GF-D8 (cell line): ENCODE data around the gene TMEM87B.
"Not testable (repeated sequence)": the region's sequence is repeated elsewhere in the genome, so short reads cannot be mapped to it uniquely, and the experiment has no call there.

Experiments
- DNase-seq: peaks from one replicate; lab custom pipeline; 2025; lab: John Stamatoyannopoulos, UW

The TMEM87B gene

DNA sequence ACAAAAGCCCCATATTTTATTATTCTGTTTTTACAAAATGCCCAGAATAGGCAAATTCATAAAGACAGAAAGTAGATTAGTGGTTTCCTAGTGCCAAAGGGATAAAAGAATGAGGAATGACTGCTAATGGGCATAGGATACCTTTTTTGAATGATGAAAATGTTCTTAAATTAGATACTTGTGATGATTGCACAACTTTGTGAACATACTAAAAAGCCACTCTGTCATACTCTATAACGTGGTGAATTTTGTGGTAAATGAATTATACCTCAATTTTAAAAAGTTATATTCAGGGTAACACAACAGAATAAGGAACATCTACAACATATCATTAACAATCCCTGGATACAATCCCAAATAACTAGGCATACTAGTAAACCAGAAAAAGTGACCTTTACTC lies 74.0 kb downstream of the TMEM87B start:
- no peak for DNase-seq

GRCh38 chr2:112133344-112133743 lies 78.3 kb downstream of the TMEM87B start:
- no peak for DNase-seq

DNA sequence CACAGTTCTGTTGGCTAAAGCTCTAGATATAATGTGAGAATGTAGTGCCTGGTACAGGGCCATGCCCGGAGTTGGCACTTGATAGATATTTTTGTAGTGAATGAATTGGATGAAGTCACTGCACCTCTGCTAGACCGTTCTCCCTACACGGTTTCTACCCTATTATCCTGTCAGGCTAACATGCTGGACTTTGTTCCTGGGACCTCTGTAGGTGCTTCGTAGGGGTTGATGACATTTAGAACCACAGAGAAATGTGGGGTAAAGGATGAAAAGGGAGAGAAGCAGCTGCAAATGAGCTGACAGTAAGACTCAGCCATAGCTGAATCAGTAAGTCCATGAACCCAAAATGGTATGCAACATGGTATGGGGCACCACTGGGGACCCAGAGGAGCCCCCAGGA lies 79.1 kb downstream of the TMEM87B start:
- DNase-seq: no peak

GRCh38 chr2:112136096-112136495 lies 81.0 kb downstream of the TMEM87B start:
- no peak for DNase-seq

DNA sequence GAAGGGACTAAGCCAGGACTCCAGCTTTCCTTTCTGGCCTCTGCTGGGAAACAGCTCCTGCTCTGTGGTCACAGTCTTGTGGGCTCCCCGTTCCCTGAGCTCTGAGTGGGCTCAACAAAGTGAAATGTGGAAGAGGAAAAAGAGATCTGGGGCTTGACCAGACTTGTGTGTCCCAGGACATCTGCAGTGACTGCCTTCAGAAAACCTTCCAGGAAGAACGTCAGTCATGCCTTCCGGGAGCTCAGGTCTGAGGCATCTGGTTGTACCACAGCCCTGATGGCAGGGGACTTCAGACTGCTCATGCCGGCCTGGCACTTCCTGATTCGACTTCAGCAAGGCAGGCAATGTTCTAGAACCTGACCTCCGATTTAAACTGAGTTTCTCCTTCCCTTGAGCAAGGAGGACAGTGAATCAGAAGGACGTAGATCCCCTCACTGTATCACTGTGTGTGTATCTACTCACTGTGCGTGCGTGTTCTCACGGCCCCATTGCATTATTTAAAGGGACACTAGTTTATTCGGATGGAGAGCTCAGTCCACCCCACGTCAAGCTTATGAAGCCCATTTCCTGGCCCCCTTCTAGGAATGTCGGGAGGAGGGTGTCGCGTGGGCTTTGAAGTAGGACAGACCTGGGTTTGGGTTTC lies 82.6 kb downstream of the TMEM87B start:
- DNase-seq: no peak

DNA sequence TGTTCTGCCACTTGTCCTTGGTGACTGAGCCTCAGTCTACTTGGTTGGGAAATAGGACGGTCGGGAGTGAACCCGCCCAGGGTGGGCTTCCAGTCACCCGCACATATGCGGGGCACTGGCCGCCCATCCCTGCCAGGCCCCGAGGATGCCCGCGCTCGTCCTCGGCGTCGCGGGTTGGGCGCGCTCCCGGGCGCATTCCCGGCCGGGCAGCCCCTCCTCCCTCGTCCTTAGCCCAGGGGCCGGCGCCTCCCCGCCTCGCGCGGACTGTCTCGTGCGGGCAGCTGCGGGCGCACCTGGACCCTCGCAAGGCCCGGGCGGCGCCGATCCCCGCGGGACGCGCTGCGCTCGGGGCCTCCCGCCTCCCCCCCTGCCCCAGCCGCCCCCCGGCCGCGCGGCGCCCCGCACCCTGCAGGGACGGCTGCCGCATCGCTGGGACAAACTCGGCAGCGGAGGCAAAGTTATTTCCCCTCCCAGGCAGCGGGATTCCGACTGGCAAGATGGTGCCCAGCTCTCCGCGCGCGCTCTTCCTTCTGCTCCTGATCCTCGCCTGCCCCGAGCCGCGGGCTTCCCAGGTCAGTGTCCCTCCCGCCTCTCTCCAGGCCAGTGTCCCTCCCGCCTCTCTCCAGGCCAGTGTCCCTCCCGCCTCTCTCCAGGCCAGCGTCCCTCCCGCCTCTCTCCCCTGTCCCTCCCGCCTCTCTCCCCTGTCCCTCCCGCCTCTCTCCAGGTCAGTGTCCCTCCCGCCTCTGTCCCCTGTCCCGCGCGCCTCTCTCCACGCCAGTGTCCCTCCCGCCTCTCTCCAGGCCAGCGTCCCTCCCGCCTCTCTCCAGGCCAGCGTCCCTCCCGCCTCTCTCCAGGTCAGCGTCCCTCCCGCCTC lies 83.3 kb downstream of the TMEM87B start, which contains the start of gene FBLN7:
Gene FBLN7, plus strand, starts transcription at position 227 of the 874 bp plus-strand sequence. Its CDS starts 271 bp downstream, at position 498.
- DNase-seq: no peak

DNA sequence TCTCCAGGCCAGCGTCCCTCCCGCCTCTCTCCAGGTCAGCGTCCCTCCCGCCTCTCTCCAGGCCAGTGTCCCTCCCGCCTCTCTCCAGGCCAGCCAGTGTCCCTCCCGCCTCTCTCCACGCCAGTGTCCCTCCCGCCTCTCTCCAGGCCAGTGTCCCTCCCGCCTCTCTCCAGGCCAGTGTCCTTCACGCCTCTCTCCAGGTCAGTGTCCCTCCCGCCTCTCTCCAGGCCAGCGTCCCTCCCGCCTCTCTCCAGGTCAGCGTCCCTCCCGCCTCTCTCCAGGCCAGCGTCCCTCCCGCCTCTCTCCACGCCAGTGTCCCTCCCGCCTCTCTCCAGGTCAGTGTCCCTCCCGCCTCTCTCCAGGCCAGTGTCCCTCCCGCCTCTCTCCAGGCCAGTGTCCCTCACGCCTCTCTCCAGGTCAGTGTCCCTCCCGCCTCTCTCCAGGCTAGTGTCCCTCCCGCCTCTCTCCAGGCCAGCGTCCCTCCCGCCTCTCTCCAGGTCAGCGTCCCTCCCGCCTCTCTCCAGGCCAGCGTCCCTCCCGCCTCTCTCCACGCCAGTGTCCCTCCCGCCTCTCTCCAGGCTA lies 84.1 kb downstream of the TMEM87B start:
- not testable (repeated sequence) for DNase-seq

GRCh38 chr2:112139661-112140204 lies 84.7 kb downstream of the TMEM87B start:
- DNase-seq: not testable (repeated sequence)

DNA sequence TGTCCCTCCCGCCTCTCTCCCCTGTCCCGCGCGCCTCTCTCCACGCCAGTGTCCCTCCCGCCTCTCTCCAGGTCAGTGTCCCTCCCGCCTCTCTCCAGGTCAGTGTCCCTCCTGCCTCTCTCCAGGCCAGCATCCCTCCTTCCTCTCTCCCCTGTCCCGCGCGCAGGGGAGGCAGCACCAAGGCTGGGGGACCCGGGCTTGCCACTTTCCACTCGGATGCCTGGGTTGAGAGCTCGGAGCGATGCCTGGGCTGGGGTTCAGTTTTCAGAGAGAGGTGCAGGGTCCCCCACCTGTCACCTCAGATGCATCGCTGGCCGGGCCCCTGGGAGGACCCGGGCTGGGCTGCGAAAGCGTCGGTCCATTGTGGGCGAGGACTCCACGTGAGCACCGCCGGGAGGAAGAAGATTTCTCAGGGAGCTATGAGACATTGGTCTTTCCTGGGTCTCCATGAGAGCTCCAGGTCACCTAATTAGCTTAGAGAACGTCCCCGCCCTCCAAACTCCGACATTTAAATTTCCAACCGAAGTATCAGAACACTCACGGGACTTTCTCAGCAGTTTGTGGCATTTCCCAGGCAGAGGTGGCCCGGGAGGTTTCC lies 85.2 kb downstream of the TMEM87B start:
- no peak for DNase-seq

GRCh38 chr2:112140899-112141625 lies 86.0 kb downstream of the TMEM87B start:
- no peak for DNase-seq

DNA sequence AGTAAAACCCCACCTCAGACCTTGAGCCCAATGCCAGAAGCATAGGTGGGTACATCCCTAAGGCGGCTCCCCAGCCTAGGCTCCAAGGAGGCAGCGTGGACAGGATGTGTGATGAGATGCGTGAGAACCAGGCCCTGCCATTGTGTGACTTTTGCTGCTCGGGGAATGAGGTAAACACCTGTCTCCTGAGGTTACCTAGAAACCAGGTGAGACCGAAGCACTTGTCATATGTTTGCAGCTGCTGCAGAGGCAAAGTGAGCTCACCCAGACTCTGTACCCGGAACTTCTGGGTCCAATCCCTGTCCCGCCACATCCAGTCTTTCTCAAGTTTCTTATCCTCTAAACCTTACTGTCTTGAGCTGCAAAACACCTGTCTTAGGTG lies 86.5 kb downstream of the TMEM87B start:
- DNase-seq: no peak

DNA sequence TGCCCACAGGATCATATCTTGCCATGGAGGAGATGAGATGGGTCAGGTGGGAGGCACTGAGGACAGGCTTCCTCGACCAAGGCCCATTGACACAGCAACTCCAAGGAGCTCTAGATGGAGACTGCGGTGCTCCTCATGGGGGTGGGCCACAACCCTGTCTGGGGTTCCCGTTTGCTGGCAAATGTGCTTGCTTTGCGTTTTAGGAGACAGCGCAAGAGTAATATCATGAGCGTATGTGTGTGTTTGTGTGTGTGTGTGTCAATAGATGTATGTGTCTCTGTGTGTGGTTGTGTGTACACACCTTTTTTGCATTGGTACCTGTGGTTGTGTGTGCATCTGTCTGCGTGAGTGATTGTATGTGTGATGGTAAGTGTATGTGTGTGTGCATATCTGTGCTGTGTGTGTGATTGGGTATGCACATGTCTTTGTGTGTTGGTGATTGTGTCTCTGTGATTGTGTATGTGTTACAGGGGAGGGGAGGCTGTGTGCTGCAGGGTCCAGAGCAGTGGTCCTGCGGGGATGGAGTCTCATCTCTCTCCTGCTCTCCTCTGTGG lies 87.5 kb downstream of the TMEM87B start:
- DNase-seq: no peak

GRCh38 chr2:112143150-112143549 lies 88.1 kb downstream of the TMEM87B start:
- DNase-seq: no peak

DNA sequence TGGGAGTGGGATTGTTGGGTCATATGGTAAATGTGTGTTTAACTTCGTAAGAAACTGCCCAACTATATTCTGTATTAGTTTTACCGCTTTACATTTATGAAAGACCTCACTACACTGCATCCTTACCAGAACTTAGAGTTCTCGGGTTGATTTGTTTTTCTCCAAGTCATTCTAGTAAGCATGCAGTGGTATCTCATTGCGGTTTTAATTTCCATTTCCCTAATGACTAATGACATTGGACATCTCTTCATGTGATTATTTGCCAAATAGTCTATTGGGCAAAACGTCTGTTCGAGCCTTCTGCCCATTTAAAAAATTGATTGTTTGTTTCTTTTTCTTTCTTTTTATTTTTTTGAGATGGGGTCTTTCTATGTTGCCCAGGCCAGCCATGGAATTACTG lies 89.9 kb downstream of the TMEM87B start:
- DNase-seq: no peak

GRCh38 chr2:112147382-112148168 lies 92.5 kb downstream of the TMEM87B start:
- DNase-seq: no peak

DNA sequence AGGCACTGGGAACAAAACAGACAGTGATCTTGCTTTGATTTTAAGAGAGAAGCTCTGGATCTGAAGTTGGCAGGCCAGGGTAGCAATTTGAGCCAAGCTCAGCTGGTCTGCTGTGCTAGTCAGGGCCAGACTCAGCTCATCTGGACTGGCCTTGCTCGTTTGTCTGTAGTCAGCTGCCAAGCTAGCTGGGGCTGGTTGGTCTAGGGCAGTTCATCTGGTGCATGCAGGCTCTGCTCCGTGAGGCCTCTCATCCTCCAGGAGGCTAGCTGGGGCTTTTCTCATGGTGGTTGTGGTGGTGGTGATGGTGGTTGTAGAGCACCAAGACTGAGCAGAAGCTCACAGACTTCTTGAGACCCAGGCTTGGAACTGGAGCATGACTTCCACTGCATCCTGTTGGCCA lies 93.4 kb downstream of the TMEM87B start:
- DNase-seq: no peak

GRCh38 chr2:112149194-112149593 lies 94.1 kb downstream of the TMEM87B start:
- no peak for DNase-seq

DNA sequence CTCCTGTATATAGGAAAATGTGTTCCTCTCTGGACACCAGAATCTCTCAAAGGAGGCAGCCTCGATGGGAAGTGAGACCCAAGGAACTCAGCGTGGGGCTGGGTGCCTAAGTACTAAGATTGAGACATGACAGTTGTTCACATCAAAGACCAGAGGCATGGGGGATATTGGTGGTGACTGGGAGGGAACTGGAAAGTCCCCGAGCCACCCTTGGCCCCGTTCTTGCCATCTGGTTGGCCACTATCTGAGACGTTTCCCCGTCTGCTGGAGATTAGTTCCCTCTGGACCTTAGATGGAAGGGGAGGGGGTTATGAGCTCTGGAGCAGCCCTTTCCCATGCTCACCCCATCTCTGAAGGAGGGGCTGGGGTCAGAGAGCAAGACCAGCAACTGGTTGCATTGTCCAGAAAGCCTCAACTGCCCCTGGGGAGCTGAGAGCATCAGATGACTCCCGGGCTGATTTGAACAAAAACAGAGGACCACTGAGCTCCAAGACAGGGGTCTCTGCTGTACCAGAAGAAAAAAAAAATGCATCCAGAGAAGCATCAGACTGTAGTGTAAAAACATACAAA lies 94.9 kb downstream of the TMEM87B start:
- no peak for DNase-seq

DNA sequence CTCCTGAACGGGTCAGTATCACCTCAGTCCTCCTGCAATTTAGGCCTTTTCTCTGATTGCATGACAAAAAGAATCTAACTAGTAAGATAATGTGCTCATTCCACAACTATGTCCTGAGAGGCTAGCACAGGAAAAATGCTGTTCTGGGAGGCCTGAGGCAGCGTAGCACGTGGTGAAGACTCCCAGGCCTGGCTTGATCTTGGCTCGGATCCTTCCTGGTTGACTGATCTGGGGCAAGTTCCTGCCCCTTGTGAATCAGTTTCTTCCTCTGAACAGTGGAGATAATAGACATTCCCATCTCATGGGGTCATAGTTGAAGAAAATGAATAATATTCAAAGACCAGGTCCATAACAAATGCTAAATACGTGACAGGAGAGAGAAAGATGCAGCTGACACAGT lies 95.4 kb downstream of the TMEM87B start:
- no peak for DNase-seq

GRCh38 chr2:112150851-112151250 lies 95.8 kb downstream of the TMEM87B start:
- no peak for DNase-seq
